SH-SY5Y (cell line): Measurements from ENCODE around the gene CCS.

Source experiments
- GATA2 ChIP-seq: IDR thresholded peaks from 2 replicates; pipeline ENCODE4 v1.6.1; 2011; ENCODE audit warnings: mild to moderate bottlenecking, low read depth, low read length
- GATA3 ChIP-seq: IDR thresholded peaks from 2 replicates; pipeline ENCODE4 v1.6.1; 2011; ENCODE audit warnings: low read depth, mild to moderate bottlenecking, low read length, moderate library complexity

- TF ChIP-seq GATA2 (no peak), GATA3 (no peak)
Measured at GRCh38 chr11:66632952-66633351, 40.0 kb downstream of the CCS start.
